ENCODE data around the gene UGT2A2.

GRCh38 chr4:69649629-69650028 lies 10.2 kb upstream of the UGT2A2 start:
- TF ChIP-seq, protein P1, sequence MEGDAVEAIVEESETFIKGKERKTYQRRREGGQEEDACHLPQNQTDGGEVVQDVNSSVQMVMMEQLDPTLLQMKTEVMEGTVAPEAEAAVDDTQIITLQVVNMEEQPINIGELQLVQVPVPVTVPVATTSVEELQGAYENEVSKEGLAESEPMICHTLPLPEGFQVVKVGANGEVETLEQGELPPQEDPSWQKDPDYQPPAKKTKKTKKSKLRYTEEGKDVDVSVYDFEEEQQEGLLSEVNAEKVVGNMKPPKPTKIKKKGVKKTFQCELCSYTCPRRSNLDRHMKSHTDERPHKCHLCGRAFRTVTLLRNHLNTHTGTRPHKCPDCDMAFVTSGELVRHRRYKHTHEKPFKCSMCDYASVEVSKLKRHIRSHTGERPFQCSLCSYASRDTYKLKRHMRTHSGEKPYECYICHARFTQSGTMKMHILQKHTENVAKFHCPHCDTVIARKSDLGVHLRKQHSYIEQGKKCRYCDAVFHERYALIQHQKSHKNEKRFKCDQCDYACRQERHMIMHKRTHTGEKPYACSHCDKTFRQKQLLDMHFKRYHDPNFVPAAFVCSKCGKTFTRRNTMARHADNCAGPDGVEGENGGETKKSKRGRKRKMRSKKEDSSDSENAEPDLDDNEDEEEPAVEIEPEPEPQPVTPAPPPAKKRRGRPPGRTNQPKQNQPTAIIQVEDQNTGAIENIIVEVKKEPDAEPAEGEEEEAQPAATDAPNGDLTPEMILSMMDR (IDR thresholded peaks at IDR 0.05), result no peak
- no peak for TF ChIP-seq EZH2phosphoT487 (IDR thresholded peaks at IDR 0.05)
- TF ChIP-seq EZH2 (IDR thresholded peaks at IDR 0.05), result no peak
